PC-9 (cell line): Measurements from ENCODE around the gene LCN12. TPM values are rescaled to one million over a fixed set of nuclear protein-coding genes. Genes with fewer than 3 reads are reported as not detected.

ENCODE experiments used
- BruUV-seq: library from RNA; stranded (reverse); fragments of 400-500 nt; replicated peaks from 2 replicates; lab custom pipeline; 2021; lab: Mats Ljungman, UMichigan
- CTCF ChIA-PET: fragments of 300-600 bp; sonication (Branson Sonifier 250); formaldehyde crosslinking; loops from one replicate; lab custom pipeline; 2022; ENCODE audit warnings: antibody characterized with exemption; lab: Charles Lee
- POLR2A ChIA-PET: fragments of 300-600 bp; sonication (Branson Sonifier 250); formaldehyde crosslinking; loops from one replicate; lab custom pipeline; 2022; ENCODE audit warnings: antibody characterized with exemption; ENCODE audit not compliant: unreplicated experiment; lab: Charles Lee
- DNase-seq, 2 experiments: peaks; one replicate each; pipeline versions ENCODE4 v3.0.0 to v3.0.0-alpha.2; 2015 to 2022; ENCODE audit warnings: mixed read lengths in 1 of 2
- H2AFZ ChIP-seq: fragments of 200-600 bp; sonication (generic); 2 replicates; pipeline ENCODE4 v1.8.1; 2017; ENCODE audit warnings: antibody characterized with exemption
- H3F3A ChIP-seq: fragments of 200-600 bp; sonication (generic); 2 replicates; pipeline ENCODE4 v1.8.1; 2017; ENCODE audit warnings: antibody characterized with exemption, mild to moderate bottlenecking, low read depth; ENCODE audit not compliant: insufficient read depth
- H3K27ac ChIP-seq: fragments of 200-600 bp; sonication (generic); 2 replicates; pipeline ENCODE4 v1.6.1; 2016; ENCODE audit warnings: mixed run types
- H3K27me3 ChIP-seq: fragments of 200-600 bp; sonication (generic); 2 replicates; pipeline ENCODE4 v1.6.1; 2016; ENCODE audit warnings: low read depth, mixed run types; ENCODE audit not compliant: insufficient read depth
- H3K36me3 ChIP-seq: fragments of 200-600 bp; sonication (generic); 2 replicates; pipeline ENCODE4 v1.6.1; 2016; ENCODE audit warnings: low read depth, mixed run types
- H3K4me1 ChIP-seq: fragments of 200-600 bp; sonication (generic); replicated peaks from 2 replicates; pipeline ENCODE4 v1.6.1; 2016; ENCODE audit warnings: mixed run types; ENCODE audit not compliant: insufficient read depth
- H3K4me2 ChIP-seq: fragments of 200-600 bp; sonication (generic); 2 replicates; pipeline ENCODE4 v1.6.1; 2017; ENCODE audit warnings: mixed run types
- H3K4me3 ChIP-seq: fragments of 200-600 bp; sonication (generic); 2 replicates; pipeline ENCODE4 v1.6.1; 2016; ENCODE audit warnings: mixed run types
- H3K79me2 ChIP-seq: fragments of 200-600 bp; sonication (generic); 2 replicates; pipeline ENCODE4 v1.6.1; 2017; ENCODE audit warnings: low read depth, mixed run types
- H3K9me2 ChIP-seq: fragments of 200-600 bp; sonication (generic); 2 replicates; pipeline ENCODE4 v1.8.1; 2017; ENCODE audit warnings: mild to moderate bottlenecking; ENCODE audit not compliant: insufficient read depth
- H3K9me3 ChIP-seq: fragments of 200-600 bp; sonication (generic); 2 replicates; pipeline ENCODE4 v1.8.1; 2016; ENCODE audit warnings: low read depth; ENCODE audit not compliant: insufficient read depth
- H4K20me1 ChIP-seq: fragments of 200-600 bp; sonication (generic); 2 replicates; pipeline ENCODE4 v1.8.1; 2017; ENCODE audit not compliant: insufficient read depth
- CTCF ChIP-seq: fragments of 200-600 bp; sonication (generic); conservative IDR thresholded peaks from 2 replicates; pipeline ENCODE4 v1.6.1; 2017; ENCODE audit warnings: mixed run types, antibody characterized with exemption, mild to moderate bottlenecking, moderate library complexity
- EZH2 ChIP-seq: fragments of 200-600 bp; sonication (generic); IDR thresholded peaks from 2 replicates; pipeline ENCODE4 v1.8.0; 2017; ENCODE audit warnings: antibody characterized with exemption, low read depth
- intact Hi-C: fragments of 100-400 bp; cut with micrococcal nuclease; formaldehyde crosslinking; loops from one replicate; pipeline ENCODE4 v1.10.0; 2022; ENCODE audit not compliant: unreplicated experiment
- total RNA-seq: library from RNA; stranded (reverse); gene quantifications from 2 replicates; pipeline ENCODE4 v1.2.3, GENCODE V29; 2021

The LCN12 gene
- total RNA-seq, 1 experiment from 2014 or later: 9.3 TPM

- Histone ChIP-seq H3K79me2 (no peaks in the 10 kb centered on the region), H3F3A (peaks cover 31% of the 10 kb centered on the region; the same call in 1 of the 2 replicates), H3K36me3 (no peaks in the 10 kb centered on the region; the same call in 1 of the 2 replicates), H4K20me1 (no peaks in the 10 kb centered on the region), H3K9me3 (no peaks in the 10 kb centered on the region), H3K4me3 (no peak overlapping the region), H3K4me2 (no peak overlapping the region), H3K27me3 (no peaks in the 10 kb centered on the region), H3K9me2 (no peaks in the 10 kb centered on the region), H2AFZ (no peak overlapping the region), H3K4me1 (peaks cover 10% of the 10 kb centered on the region), H3K27ac (no peak overlapping the region)
- ChIA-PET POLR2A (no interaction called here), CTCF (interaction anchor here (0.6 to 0.7 kb wide), 2 partner anchors 34 to 148 kb away, joined by 3 to 7 read pairs; no protein-coding TSS in a partner anchor)
- BruUV-seq: no TSS peak
- no peak for TF ChIP-seq EZH2
- no peak for TF ChIP-seq CTCF
- DNase-seq: no peak
- intact Hi-C loops: no loop called here
These were observed 16.4 kb upstream of the LCN12 start for GRCh38 chr9:136935651-136936050.

- Histone ChIP-seq H3F3A (peaks cover 23% of the 10 kb centered on the region; the same call in 1 of the 2 replicates), H2AFZ (no peak overlapping the region), H3K4me2 (no peak overlapping the region), H3K4me3 (no peak overlapping the region), H3K9me3 (no peaks in the 10 kb centered on the region), H3K4me1 (peaks cover 3% of the 10 kb centered on the region), H3K36me3 (no peaks in the 10 kb centered on the region; the same call in none of the 2 replicates), H3K27ac (no peak overlapping the region), H4K20me1 (no peaks in the 10 kb centered on the region; the same call in 1 of the 2 replicates), H3K79me2 (no peaks in the 10 kb centered on the region), H3K27me3 (no peaks in the 10 kb centered on the region), H3K9me2 (no peaks in the 10 kb centered on the region)
- BruUV-seq: no TSS peak
- POLR2A ChIA-PET: interaction anchor here (0.6 kb wide), 2 partner anchors 130 to 146 kb away, joined by 4 to 11 read pairs; no protein-coding TSS in a partner anchor
- CTCF ChIA-PET: no interaction called here
- no peak for DNase-seq
- intact Hi-C loops: no loop called here
- TF ChIP-seq EZH2 (no peak), CTCF (no peak)
These were observed 15.4 kb upstream of the LCN12 start for GRCh38 chr9:136936645-136937170.

GRCh38 chr9:136937186-136938001 lies 14.7 kb upstream of the LCN12 start:
- Histone ChIP-seq H3K79me2 (peaks cover 2% of the 10 kb centered on the region), H3K4me1 (no peaks in the 10 kb centered on the region), H3K27ac (no peak overlapping the region), H3K4me3 (no peak overlapping the region), H3K36me3 (peaks cover 4% of the 10 kb centered on the region), H2AFZ (no peak overlapping the region), H3F3A (peaks cover 20% of the 10 kb centered on the region; the same call in 1 of the 2 replicates), H4K20me1 (no peaks in the 10 kb centered on the region; the same call in 1 of the 2 replicates), H3K4me2 (no peak overlapping the region), H3K27me3 (no peaks in the 10 kb centered on the region), H3K9me3 (no peaks in the 10 kb centered on the region), H3K9me2 (no peaks in the 10 kb centered on the region)
- ChIA-PET POLR2A (interaction anchor here (0.5 to 0.6 kb wide), 2 partner anchors 45 to 131 kb away, joined by 3 to 4 read pairs; no protein-coding TSS in a partner anchor), CTCF (interaction anchor here (0.6 kb wide), 1 partner anchor 26 kb away, joined by 8 read pairs; no protein-coding TSS in a partner anchor)
- intact Hi-C loops: no loop called here
- BruUV-seq: no TSS peak
- no peak for TF ChIP-seq CTCF
- TF ChIP-seq EZH2: no peak
- DNase-seq: no peak
